ENCODE measurements around the gene SIRPB2.

- TF ChIP-seq, protein P1, sequence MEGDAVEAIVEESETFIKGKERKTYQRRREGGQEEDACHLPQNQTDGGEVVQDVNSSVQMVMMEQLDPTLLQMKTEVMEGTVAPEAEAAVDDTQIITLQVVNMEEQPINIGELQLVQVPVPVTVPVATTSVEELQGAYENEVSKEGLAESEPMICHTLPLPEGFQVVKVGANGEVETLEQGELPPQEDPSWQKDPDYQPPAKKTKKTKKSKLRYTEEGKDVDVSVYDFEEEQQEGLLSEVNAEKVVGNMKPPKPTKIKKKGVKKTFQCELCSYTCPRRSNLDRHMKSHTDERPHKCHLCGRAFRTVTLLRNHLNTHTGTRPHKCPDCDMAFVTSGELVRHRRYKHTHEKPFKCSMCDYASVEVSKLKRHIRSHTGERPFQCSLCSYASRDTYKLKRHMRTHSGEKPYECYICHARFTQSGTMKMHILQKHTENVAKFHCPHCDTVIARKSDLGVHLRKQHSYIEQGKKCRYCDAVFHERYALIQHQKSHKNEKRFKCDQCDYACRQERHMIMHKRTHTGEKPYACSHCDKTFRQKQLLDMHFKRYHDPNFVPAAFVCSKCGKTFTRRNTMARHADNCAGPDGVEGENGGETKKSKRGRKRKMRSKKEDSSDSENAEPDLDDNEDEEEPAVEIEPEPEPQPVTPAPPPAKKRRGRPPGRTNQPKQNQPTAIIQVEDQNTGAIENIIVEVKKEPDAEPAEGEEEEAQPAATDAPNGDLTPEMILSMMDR (IDR thresholded peaks at IDR 0.05; ENCODE audit: insufficient read depth, low read length, poor library complexity, severe bottlenecking) = no peak
- no peak for TF ChIP-seq EZH2phosphoT487 (conservative IDR thresholded peaks at IDR 0.05; ENCODE audit: low read length)
Observed at GRCh38 chr20:1524004-1524403, 32.8 kb upstream of the SIRPB2 start.
